Measurements from ENCODE around the gene CREBBP. TPM values are rescaled to one million over a fixed set of nuclear protein-coding genes. Genes with fewer than 3 reads are reported as not detected.

Gene CREBBP
- total RNA-seq, 4 donors from 2014 or later: 58.5 to 146 (median 65.6) TPM

- Histone ChIP-seq H3K4me3 (no peak overlapping the region), H3K36me3 (no peaks in the 10 kb centered on the region), H3K9me3 (no peaks in the 10 kb centered on the region), H3K27ac (no peak overlapping the region), H3K4me1 (no peaks in the 10 kb centered on the region), H3K27me3 (no peaks in the 10 kb centered on the region)
- TF ChIP-seq POLR2A (IDR thresholded peaks at IDR 0.05) (no peak), CTCF (IDR thresholded peaks at IDR 0.05) (no peak)
- no peak for DNase-seq
- intact Hi-C loops (cut with DNase I; ENCODE audit: low total_unique reads): no loop called here
Measured at GRCh38 chr16:3702082-3702481, 178.4 kb downstream of the CREBBP start.

GRCh38 chr16:3701531-3701930 lies 179.0 kb downstream of the CREBBP start:
- Histone ChIP-seq H3K9me3 (no peaks in the 10 kb centered on the region), H3K4me3 (no peak overlapping the region), H3K27me3 (no peaks in the 10 kb centered on the region), H3K27ac (no peak overlapping the region), H3K4me1 (no peaks in the 10 kb centered on the region), H3K36me3 (no peaks in the 10 kb centered on the region)
- intact Hi-C loops (cut with DNase I; ENCODE audit: low total_unique reads): no loop called here
- TF ChIP-seq POLR2A (IDR thresholded peaks at IDR 0.05) (no peak), CTCF (IDR thresholded peaks at IDR 0.05) (no peak)
- no peak for DNase-seq

GRCh38 chr16:3698941-3699340 lies 181.6 kb downstream of the CREBBP start:
- Histone ChIP-seq H3K27ac (no peak overlapping the region), H3K4me3 (no peak overlapping the region), H3K4me1 (no peaks in the 10 kb centered on the region), H3K9me3 (no peaks in the 10 kb centered on the region), H3K27me3 (no peaks in the 10 kb centered on the region), H3K36me3 (no peaks in the 10 kb centered on the region)
- no peak for DNase-seq
- intact Hi-C loops (cut with DNase I; ENCODE audit: low total_unique reads): loop anchor here (10.0 kb wide), 1 partner anchor 176 kb away; no protein-coding TSS in a partner anchor
- TF ChIP-seq POLR2A (IDR thresholded peaks at IDR 0.05): no peak
- TF ChIP-seq CTCF (IDR thresholded peaks at IDR 0.05): no peak

- no peak for TF ChIP-seq CTCF (IDR thresholded peaks at IDR 0.05)
- TF ChIP-seq POLR2A (IDR thresholded peaks at IDR 0.05): no peak
- intact Hi-C loops (cut with DNase I; ENCODE audit: low total_unique reads): loop anchor here (10.0 kb wide), 1 partner anchor 178 kb away; no protein-coding TSS in a partner anchor
- DNase-seq: no peak
- H3K4me1 ChIP-seq: no peaks in the 10 kb centered on the region
- H3K9me3 ChIP-seq: no peaks in the 10 kb centered on the region
- no peak overlapping the region for H3K27ac ChIP-seq
- no peaks in the 10 kb centered on the region for H3K27me3 ChIP-seq
- H3K4me3 ChIP-seq: no peak overlapping the region
- H3K36me3 ChIP-seq: no peaks in the 10 kb centered on the region
Measured at GRCh38 chr16:3696425-3697218, 183.9 kb downstream of the CREBBP start.

GRCh38 chr16:3695610-3696369 lies 184.7 kb downstream of the CREBBP start:
- intact Hi-C loops (cut with DNase I; ENCODE audit: low total_unique reads): loop anchor here (10.0 kb wide), 1 partner anchor 179 kb away; no protein-coding TSS in a partner anchor
- no peak for DNase-seq
- Histone ChIP-seq H3K27ac (no peak overlapping the region), H3K9me3 (no peaks in the 10 kb centered on the region), H3K4me3 (no peak overlapping the region), H3K4me1 (no peaks in the 10 kb centered on the region), H3K36me3 (no peaks in the 10 kb centered on the region), H3K27me3 (no peaks in the 10 kb centered on the region)
- TF ChIP-seq CTCF (IDR thresholded peaks at IDR 0.05) (no peak), POLR2A (IDR thresholded peaks at IDR 0.05) (no peak)
